GM23248 (cell line): ENCODE data around the gene EIF4A2.

Experiments used
- EZH2 ChIP-seq: fragments of 200-600 bp; sonication (generic); IDR thresholded peaks from 2 replicates; pipeline ENCODE4 v1.6.1; 2018; ENCODE audit warnings: antibody characterized with exemption, mild to moderate bottlenecking; ENCODE audit not compliant: insufficient read depth, poor library complexity, severe bottlenecking
- EZH2phosphoT487 ChIP-seq: fragments of 200-600 bp; sonication (generic); IDR thresholded peaks from 2 replicates; pipeline ENCODE4 v1.6.1; 2018; ENCODE audit warnings: antibody characterized with exemption, moderate library complexity, mild to moderate bottlenecking, low read depth; ENCODE audit not compliant: insufficient read depth

- TF ChIP-seq EZH2phosphoT487 (no peak), EZH2 (no peak)
Measured at GRCh38 chr3:186802701-186803100, 19.3 kb downstream of the EIF4A2 start.
